ENCODE data around the gene CCL20. TPM values are rescaled to one million over a fixed set of nuclear protein-coding genes. Genes with fewer than 3 reads are reported as not detected.

CCL20 gene
- total RNA-seq, 2 experiments from 2014 or later: not detected

Small RNA genes lying within 50 kb of the gene (small RNA-seq; reads per million reads assigned to genes)
- not detected for gene SNRPGP8

Other genes with a start within 250 kb of the CCL20 start
- not detected in 2 replicates for gene SCYGR2, start 214.9 kb upstream of the CCL20 start, total RNA-seq (2014; rRNA removed; shearing (Covaris generic))
- gene SCYGR2, start 214.9 kb upstream of the CCL20 start, total RNA-seq (2022): not detected in 2 replicates
- gene SCYGR3, start 199.0 kb upstream of the CCL20 start, total RNA-seq (2014; rRNA removed; shearing (Covaris generic)): not detected in 2 replicates
- gene SCYGR3, start 199.0 kb upstream of the CCL20 start, total RNA-seq (2022): not detected in 2 replicates
- not detected in 2 replicates for gene SCYGR4, start 196.3 kb upstream of the CCL20 start, total RNA-seq (2014; rRNA removed; shearing (Covaris generic))
- not detected in 2 replicates for gene SCYGR4, start 196.3 kb upstream of the CCL20 start, total RNA-seq (2022)
- not detected in 2 replicates for gene SCYGR5, start 147.0 kb upstream of the CCL20 start, total RNA-seq (2014; rRNA removed; shearing (Covaris generic))
- gene SCYGR5, start 147.0 kb upstream of the CCL20 start, total RNA-seq (2022): not detected in 2 replicates
- gene SLC19A3, start 95.8 kb upstream of the CCL20 start, total RNA-seq (2014; rRNA removed; shearing (Covaris generic)): not detected in 2 replicates
- not detected in 2 replicates for gene SLC19A3, start 95.8 kb upstream of the CCL20 start, total RNA-seq (2022)
- not detected in 2 replicates for gene SCYGR6, start 89.1 kb upstream of the CCL20 start, total RNA-seq (2014; rRNA removed; shearing (Covaris generic))
- not detected in 2 replicates for gene SCYGR6, start 89.1 kb upstream of the CCL20 start, total RNA-seq (2022)
- gene SCYGR7, start 85.5 kb upstream of the CCL20 start, total RNA-seq (2014; rRNA removed; shearing (Covaris generic)): not detected in 2 replicates
- not detected in 2 replicates for gene SCYGR7, start 85.5 kb upstream of the CCL20 start, total RNA-seq (2022)
- not detected in 2 replicates for gene SCYGR8, start 67.9 kb upstream of the CCL20 start, total RNA-seq (2014; rRNA removed; shearing (Covaris generic))
- not detected in 2 replicates for gene SCYGR8, start 67.9 kb upstream of the CCL20 start, total RNA-seq (2022)
- not detected in 2 replicates for gene DAW1, start 57.8 kb downstream of the CCL20 start, total RNA-seq (2014; rRNA removed; shearing (Covaris generic))
- gene DAW1, start 57.8 kb downstream of the CCL20 start, total RNA-seq (2022): not detected in 2 replicates

All from OCI-LY7 (cell line).